ENCODE data around the gene CT45A1. TPM values are rescaled to one million over a fixed set of nuclear protein-coding genes. Genes with fewer than 3 reads are reported as not detected.
"Not testable (repeated sequence)": the region's sequence is repeated elsewhere in the genome, so short reads cannot be mapped to it uniquely, and the experiment has no call there.

The CT45A1 gene, protein sequence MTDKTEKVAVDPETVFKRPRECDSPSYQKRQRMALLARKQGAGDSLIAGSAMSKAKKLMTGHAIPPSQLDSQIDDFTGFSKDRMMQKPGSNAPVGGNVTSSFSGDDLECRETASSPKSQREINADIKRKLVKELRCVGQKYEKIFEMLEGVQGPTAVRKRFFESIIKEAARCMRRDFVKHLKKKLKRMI
- polyA plus RNA-seq (ENCODE audit: insufficient read length in 4 of 4), result not detected

DNA sequence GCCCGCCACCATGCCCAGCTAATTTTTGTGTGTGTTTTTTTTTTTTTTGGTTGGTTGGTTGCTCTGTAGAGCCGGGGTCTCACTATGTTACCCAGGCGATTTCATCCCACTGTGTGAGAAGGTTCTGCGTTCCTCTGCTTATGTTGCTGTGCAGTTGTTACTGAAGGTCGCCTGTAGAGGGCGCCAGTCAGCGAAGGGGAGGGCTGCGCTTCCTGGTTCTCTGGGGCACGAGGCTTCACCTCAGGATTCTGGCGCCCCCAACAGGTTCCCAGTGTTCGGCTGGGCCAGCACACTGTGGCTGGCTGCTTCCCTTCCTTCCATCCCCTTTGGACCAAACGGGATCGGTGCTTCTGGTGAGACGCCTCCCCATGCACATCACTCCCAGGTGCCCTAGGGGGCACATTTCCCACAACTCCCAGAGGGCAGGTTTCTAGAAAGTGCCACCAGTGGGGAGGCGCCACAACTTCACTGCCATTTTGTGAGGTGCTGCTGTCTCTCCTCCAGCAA, at the start of gene CT45A1:
TSS of gene CT45A1 (plus strand) at position 457 of the 507 bp plus-strand sequence. CDS start 5,302 bp downstream, outside the sequence.
- not testable (repeated sequence) for DNase-seq (ENCODE audit: low read depth in 4 of 4, low spot score in 2 of 4)

DNA sequence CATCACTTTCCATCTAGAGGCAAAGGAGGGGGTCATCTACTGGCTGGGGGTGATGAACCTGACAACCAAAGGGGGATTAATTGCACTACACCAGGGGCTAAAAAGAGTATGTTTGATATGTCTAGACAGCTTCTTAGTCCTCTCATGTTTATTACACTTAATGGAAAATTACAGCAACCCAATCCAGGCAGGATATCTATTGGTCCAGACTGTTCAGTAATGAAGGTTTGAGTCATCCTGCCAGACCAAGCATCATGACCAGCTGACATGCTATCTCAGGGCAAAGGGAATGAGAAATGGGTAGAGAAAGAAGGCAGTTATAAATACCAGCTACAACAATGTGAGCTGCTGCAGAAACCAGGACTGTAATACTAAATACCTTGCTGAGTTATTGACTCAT, 40.5 kb upstream of the CT45A1 start:
- not testable (repeated sequence) for DNase-seq (ENCODE audit: low read depth in 4 of 4, low spot score in 2 of 4)

DNA sequence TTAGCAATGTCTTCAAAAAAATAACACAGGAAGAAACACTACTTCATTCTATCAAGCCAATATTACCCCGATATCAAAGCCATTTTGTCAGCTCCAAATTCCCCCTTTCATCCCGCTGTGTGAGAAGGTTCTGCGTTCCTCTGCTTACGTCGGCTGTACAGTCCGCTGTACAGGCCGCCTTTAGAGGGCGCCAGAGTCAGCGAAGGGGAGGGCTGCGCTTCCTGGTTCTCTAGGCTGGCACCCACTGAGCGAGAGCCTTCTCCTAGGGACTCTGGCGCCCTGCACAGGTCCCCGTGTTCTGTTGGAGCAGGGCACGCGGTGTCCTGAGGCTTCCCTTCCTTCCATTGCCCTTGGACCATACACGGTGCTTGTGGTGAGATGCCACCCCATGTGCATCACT, 25.3 kb upstream of the CT45A1 start:
- DNase-seq (ENCODE audit: low read depth in 4 of 4, low spot score in 2 of 4), result no peak

DNA sequence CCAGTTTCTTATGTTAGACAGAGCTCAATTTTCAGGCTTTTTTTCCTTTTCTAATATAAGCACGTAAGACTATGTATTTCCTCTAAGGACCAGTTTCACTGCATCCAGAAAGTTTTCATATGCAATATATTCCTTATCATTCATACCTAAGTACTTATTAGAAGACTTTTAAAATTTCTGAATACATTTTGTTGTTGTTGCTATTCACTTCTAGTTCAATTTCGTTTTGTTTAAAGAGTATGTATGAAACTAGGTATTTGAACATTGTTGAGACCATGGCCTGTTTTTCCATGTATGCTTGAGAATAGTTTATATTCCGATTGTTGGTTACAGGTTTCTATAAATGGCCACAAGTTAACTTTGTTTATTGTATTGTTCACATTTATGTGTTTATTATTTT, 18.0 kb upstream of the CT45A1 start:
- DNase-seq (ENCODE audit: low read depth in 4 of 4, low spot score in 2 of 4), result no peak

DNA sequence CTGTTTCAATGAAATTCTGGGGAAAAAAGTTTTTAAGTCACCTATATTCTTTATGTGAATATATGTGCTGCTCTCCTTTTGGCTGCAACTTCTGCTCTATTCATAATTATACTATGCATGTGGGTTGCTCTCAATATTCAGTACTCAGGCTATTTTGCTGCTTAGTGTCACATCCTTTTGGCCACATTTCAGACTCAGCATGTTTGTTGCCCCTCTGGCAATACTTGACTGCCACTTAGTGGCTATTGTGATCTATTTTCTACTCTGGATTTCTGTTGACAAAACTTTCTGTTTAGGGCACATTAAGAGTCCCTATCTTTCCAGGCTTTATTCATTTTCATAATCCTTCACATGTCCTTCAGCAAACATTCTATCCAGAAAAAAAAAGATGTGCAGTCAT, 15.8 kb upstream of the CT45A1 start:
- no peak for DNase-seq (ENCODE audit: low read depth in 4 of 4, low spot score in 2 of 4)

DNA sequence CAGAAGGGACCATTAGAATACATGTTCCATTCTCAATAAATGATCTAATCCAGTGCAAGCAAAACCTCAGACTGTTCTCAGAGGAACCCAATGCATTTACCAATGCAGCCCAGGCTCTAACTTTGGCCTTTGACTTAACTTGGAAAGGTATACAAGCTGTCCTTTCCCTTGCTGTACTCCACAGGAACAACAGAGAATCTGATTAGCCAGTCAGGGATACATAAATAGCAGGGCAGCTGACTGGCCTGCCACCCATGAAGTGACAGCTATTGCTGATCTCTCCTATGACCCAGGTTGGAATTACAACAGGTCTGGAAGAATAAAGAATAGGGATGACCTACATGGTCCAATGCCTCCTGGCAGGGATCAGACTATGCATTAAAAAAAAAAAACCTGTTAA, 14.5 kb upstream of the CT45A1 start:
- no peak for DNase-seq (ENCODE audit: low read depth in 4 of 4, low spot score in 2 of 4)

DNA sequence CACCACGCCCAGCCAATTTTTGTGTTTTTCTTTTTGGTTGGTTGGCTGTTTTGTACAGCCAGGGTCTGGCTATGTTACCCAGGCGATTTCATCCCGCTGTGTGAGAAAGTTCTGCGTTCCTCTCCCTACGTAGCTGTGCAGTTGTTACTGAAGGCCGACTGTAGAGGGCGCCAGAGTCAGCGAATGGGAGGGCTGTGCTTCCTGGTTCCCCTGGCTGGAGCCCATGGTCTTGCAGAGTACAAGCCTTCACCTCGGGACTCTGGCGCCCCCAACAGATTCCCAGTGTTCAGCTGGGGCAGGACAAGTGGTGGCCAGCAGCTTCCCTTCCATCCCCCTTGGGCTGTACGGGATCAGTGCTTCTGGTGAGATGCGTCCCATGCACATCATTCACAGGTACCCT, 5.6 kb upstream of the CT45A1 start:
- no peak for DNase-seq (ENCODE audit: low read depth in 4 of 4, low spot score in 2 of 4)

DNA sequence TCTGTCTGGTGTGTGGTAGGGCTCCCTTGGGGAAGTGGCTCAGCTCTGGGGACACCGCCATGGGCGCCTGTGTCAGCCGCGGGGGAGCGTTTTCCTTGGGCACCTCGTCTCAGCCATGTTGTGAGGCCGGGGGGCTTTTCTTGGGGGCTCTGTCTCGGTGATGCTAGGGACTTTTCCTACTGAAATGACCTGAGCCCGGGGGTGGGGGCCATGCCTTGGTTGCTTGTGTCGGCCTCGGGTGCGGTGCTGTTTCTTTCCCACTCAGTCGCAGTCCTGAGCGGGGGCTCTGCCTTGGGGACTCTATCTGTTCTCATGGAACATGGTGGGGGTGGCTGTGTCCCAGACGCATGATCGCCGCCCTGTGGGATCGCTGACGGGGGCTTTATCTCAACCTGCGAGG, 356 bp downstream of the CT45A1 start:
- no peak for DNase-seq (ENCODE audit: low read depth in 4 of 4, low spot score in 2 of 4)

DNA sequence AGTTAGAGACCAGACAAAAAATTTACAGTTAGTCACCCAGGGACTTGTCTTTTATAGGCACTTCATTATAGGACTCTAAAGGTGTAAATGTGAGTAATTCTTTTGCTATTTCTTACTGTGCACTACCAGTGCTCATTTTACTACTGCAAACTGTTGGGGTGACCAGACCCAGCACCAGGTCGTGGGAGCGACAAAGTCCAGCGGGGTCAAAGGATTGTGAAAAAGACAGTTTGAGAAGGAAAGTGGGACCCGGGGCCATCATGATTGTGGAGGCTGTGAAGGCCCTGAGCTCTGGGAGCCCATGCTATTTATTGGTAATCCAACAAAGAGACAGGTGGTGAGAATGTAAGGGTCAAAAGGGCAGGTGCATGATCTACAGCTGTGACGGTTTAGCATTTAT, 21.2 kb downstream of the CT45A1 start:
- not testable (repeated sequence) for DNase-seq (ENCODE audit: low read depth in 4 of 4, low spot score in 2 of 4)

DNA sequence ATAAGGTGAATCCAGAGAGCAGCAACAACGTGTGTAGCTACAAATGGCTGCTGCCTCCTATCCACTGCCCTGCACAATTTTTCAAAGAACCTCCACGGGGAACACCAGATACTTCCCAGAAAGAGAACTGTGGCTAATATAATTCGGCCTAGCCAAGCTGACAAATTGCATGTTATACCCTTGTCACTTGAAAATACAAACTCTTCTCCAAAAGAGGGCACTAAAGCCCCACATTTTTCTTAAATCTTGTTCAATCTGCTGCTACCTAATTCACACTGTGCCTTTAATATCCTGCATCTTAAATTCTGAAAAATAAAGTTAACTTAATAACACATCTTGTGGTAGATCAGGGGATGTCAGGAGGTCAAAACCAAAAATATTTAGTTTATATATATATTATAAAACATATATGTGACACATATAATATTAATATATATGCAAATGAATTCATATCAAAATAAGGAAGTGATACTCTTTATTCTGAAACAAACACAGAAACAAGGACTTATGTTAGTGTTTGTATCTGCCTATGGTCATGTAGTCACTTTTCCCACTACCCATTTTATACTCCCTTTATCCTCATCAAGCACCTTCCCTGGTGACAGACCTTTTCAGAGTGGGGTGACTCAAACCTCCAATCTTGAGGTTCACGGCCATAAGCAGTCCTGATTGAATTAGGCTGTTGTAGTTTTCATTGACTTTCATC, 24.1 kb downstream of the CT45A1 start:
- no peak for DNase-seq (ENCODE audit: low read depth in 4 of 4, low spot score in 2 of 4)

DNA sequence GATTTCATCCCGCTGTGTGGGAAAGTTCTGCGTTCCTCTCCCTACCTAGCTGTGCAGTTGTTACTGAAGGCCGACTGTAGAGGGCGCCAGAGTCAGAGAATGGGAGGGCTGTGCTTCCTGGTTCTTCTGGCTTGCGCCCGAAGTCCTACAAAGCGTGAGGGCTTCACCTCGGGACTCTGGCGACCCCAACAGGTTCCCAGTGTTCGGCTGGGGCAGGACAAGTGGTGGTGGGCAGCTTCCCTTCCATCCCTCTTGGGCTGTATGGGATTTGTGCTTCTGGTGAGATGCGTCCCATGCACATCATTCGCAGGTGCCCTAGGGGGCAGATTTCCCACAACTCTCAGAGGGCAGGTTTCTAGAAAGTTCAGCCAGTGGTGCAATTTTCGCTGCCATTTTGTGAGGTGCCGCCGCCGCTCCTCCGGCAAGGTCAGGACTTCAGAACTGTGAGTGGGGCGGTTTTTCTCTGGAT, 27.3 kb downstream of the CT45A1 start:
- DNase-seq (ENCODE audit: low read depth in 4 of 4, low spot score in 2 of 4), result no peak

DNA sequence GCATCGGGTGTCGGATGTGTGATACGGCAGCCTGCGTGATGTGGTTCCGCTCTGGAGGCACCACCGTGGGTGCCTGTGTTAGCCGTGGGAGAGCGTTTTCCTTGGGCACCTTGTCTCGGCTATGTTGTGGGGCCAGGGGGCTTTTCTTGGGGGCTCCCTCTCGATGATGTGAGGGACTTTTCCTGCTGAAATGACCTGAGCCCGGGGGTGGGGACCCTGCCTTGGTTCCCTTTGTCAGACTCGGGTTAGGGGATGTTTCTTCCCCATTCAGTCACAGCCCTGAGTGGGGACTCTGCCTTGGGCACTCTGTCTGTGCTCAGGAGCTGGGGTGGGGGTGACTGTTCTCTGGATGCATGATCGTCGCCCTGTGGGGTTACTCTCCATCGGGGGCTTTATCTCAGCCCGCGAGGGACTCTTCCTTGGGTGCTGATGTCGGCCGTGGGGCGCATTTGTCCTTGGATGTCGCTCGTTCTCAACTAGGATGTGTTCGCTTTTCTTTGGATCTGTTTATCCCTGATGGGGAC, 27.8 kb downstream of the CT45A1 start:
- no peak for DNase-seq (ENCODE audit: low read depth in 4 of 4, low spot score in 2 of 4)

DNA sequence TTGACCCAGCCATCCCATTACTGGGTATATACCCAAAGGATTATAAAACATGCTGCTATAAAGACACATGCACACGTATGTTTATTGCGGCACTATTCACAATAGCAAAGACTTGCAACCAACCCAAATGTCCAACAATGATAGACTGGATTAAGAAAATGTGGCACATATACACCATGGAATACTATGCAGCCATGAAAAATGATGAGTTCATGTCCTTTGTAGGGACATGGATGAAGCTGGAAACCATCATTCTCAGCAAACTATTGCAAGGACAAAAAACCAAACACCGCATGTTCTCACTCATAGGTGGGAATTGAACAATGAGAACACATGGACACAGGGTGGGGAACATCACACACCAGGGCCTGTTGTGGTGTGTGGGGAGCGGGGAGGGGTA, 31.3 kb downstream of the CT45A1 start:
- not testable (repeated sequence) for DNase-seq (ENCODE audit: low read depth in 4 of 4, low spot score in 2 of 4)

DNA sequence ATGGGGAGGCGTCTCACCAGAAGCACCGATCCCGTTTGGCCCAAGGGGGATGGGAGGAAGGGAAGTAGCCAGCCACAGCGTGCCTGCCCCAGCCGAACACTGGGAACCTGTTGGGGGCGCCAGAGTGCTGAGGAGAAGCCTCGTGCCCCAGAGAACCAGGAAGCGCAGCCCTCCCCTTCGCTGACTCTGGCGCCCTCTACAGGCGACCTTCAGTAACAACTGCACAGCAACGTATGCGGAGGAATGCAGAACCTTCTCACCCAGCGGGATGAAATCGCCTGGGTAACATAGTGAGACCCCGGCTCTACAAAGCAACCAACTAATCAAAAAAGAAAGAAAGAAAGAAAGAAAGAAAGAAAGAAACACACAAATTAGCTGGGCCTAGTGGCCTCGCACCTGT, 54.7 kb downstream of the CT45A1 start, which contains the start of gene CT45A3:
TSS of gene CT45A3 (minus strand) at position 101 of the 400 bp plus-strand sequence. CDS start 3,747 bp downstream, outside the sequence.
- not testable (repeated sequence) for DNase-seq (ENCODE audit: low read depth in 4 of 4, low spot score in 2 of 4)

Other genes with a start within 250 kb of the CT45A1 start
- gene INTS6L, start 193.0 kb upstream of the CT45A1 start, polyA plus RNA-seq (ENCODE audit: insufficient read length in 4 of 4), result 10 to 100 TPM; 17.8 to 34.3 (median 25.5) TPM
- not detected for gene CT45A3, start 54.6 kb downstream of the CT45A1 start, polyA plus RNA-seq (ENCODE audit: insufficient read length in 4 of 4)
- not detected for gene CT45A5, start 71.9 kb downstream of the CT45A1 start, polyA plus RNA-seq (ENCODE audit: insufficient read length in 4 of 4)
- gene CT45A6, start 89.1 kb downstream of the CT45A1 start, polyA plus RNA-seq (ENCODE audit: insufficient read length in 4 of 4), result not detected
- not detected for gene CT45A2, start 106.4 kb downstream of the CT45A1 start, polyA plus RNA-seq (ENCODE audit: insufficient read length in 4 of 4)
- not detected for gene CT45A7, start 123.6 kb downstream of the CT45A1 start, polyA plus RNA-seq (ENCODE audit: insufficient read length in 4 of 4)
- not detected for gene CT45A8, start 140.9 kb downstream of the CT45A1 start, polyA plus RNA-seq (ENCODE audit: insufficient read length in 4 of 4)
- gene CT45A9, start 158.2 kb downstream of the CT45A1 start, polyA plus RNA-seq (ENCODE audit: insufficient read length in 4 of 4), result not detected
- not detected for gene CT45A10, start 179.8 kb downstream of the CT45A1 start, polyA plus RNA-seq (ENCODE audit: insufficient read length in 4 of 4)
- gene SAGE1, start 180.1 kb downstream of the CT45A1 start, polyA plus RNA-seq (ENCODE audit: insufficient read length in 4 of 4), result not detected